Measurements from ENCODE around the gene CSF1.

CSF1 gene

GRCh38 chr1:109866071-109866470 is 44.6 kb upstream of the CSF1 start:
- no peak for DNase-seq (ENCODE audit: extremely low spot score)
- POLR2A ChIA-PET = no interaction called here
- CTCF ChIA-PET = no interaction called here
- TF ChIP-seq PKNOX1 (IDR thresholded peaks at IDR 0.05) (no peak), HDGF (IDR thresholded peaks at IDR 0.05; ENCODE audit: borderline replicate concordance) (no peak), NFRKB (IDR thresholded peaks at IDR 0.05) (no peak), SUZ12 (IDR thresholded peaks at IDR 0.05) (no peak), BHLHE40 (IDR thresholded peaks at IDR 0.05; ENCODE audit: borderline replicate concordance) (no peak), FOXA1 (IDR thresholded peaks at IDR 0.05) (no peak), TARDBP (IDR thresholded peaks at IDR 0.05) (no peak), ELF4 (IDR thresholded peaks at IDR 0.05) (no peak), ZNF384 (IDR thresholded peaks at IDR 0.05) (no peak), LEF1 (IDR thresholded peaks at IDR 0.05; ENCODE audit: borderline replicate concordance) (no peak), L3MBTL2 (conservative IDR thresholded peaks at IDR 0.05) (no peak), ARNT (IDR thresholded peaks at IDR 0.05) (no peak), FOXM1 (IDR thresholded peaks at IDR 0.05; ENCODE audit: borderline replicate concordance) (no peak), CTBP1 (IDR thresholded peaks at IDR 0.05; ENCODE audit: borderline replicate concordance) (no peak), FOXK2 (IDR thresholded peaks at IDR 0.05) (no peak)

GRCh38 chr1:109873278-109874175 is 37.1 kb upstream of the CSF1 start:
- no peak for DNase-seq (ENCODE audit: extremely low spot score)
- ChIA-PET CTCF (no interaction called here), POLR2A (no interaction called here)
- TF ChIP-seq PKNOX1 (IDR thresholded peaks at IDR 0.05) = no peak

- DNase-seq (ENCODE audit: extremely low spot score) = no peak
- POLR2A ChIA-PET = no interaction called here
- CTCF ChIA-PET = no interaction called here
- no peak for TF ChIP-seq FOXK2 (IDR thresholded peaks at IDR 0.05)
Measured at GRCh38 chr1:109874445-109874844, 36.2 kb upstream of the CSF1 start.

GRCh38 chr1:109875874-109876273 is 34.8 kb upstream of the CSF1 start:
- CTCF ChIA-PET = no interaction called here
- TF ChIP-seq FOXA1 (IDR thresholded peaks at IDR 0.05) (no peak), HDGF (IDR thresholded peaks at IDR 0.05; ENCODE audit: borderline replicate concordance) (no peak), L3MBTL2 (conservative IDR thresholded peaks at IDR 0.05) (no peak), NFRKB (IDR thresholded peaks at IDR 0.05) (no peak), BHLHE40 (IDR thresholded peaks at IDR 0.05; ENCODE audit: borderline replicate concordance) (no peak), TARDBP (IDR thresholded peaks at IDR 0.05) (no peak), FOXK2 (IDR thresholded peaks at IDR 0.05) (no peak), ARNT (IDR thresholded peaks at IDR 0.05) (no peak)

GRCh38 chr1:109876617-109877316 is 33.9 kb upstream of the CSF1 start:
- no peak for TF ChIP-seq LEF1 (IDR thresholded peaks at IDR 0.05; ENCODE audit: borderline replicate concordance)
- TF ChIP-seq BHLHE40 (IDR thresholded peaks at IDR 0.05; ENCODE audit: borderline replicate concordance) = no peak
- TF ChIP-seq ZNF384 (IDR thresholded peaks at IDR 0.05) = no peak
- TF ChIP-seq SP1 (IDR thresholded peaks at IDR 0.05) = no peak
- no peak for TF ChIP-seq L3MBTL2 (conservative IDR thresholded peaks at IDR 0.05)
- TF ChIP-seq ELF4 (IDR thresholded peaks at IDR 0.05) = no peak
- no peak for TF ChIP-seq PKNOX1 (IDR thresholded peaks at IDR 0.05)
- no peak for TF ChIP-seq FOXA1 (IDR thresholded peaks at IDR 0.05)
- no peak for TF ChIP-seq CTBP1 (IDR thresholded peaks at IDR 0.05; ENCODE audit: borderline replicate concordance)
- no peak for TF ChIP-seq HDGF (IDR thresholded peaks at IDR 0.05; ENCODE audit: borderline replicate concordance)
- TF ChIP-seq FOXM1 (IDR thresholded peaks at IDR 0.05; ENCODE audit: borderline replicate concordance) = no peak
- DNase-seq (ENCODE audit: extremely low spot score) = no peak
- ChIA-PET CTCF (interaction anchor here (0.7 to 1.1 kb wide), 2 partner anchors 108 to 152 kb away, joined by 3 read pairs; partner anchors contain the start of gene AHCYL1), POLR2A (no interaction called here)

More at GRCh38 chr1:109875874-109876273, 34.8 kb upstream of the CSF1 start:
- POLR2A ChIA-PET = no interaction called here
- no peak for DNase-seq (ENCODE audit: extremely low spot score)

GRCh38 chr1:109877317-109877771 is 33.3 kb upstream of the CSF1 start:
- POLR2A ChIA-PET = no interaction called here
- no peak for DNase-seq (ENCODE audit: extremely low spot score)
- TF ChIP-seq NFRKB (IDR thresholded peaks at IDR 0.05) (no peak), CTBP1 (IDR thresholded peaks at IDR 0.05; ENCODE audit: borderline replicate concordance) (no peak), SP1 (IDR thresholded peaks at IDR 0.05) (no peak), SUZ12 (IDR thresholded peaks at IDR 0.05) (no peak), ELF4 (IDR thresholded peaks at IDR 0.05) (no peak), PKNOX1 (IDR thresholded peaks at IDR 0.05) (no peak), FOXK2 (IDR thresholded peaks at IDR 0.05) (no peak), L3MBTL2 (conservative IDR thresholded peaks at IDR 0.05) (no peak), LEF1 (IDR thresholded peaks at IDR 0.05; ENCODE audit: borderline replicate concordance) (no peak), FOXM1 (IDR thresholded peaks at IDR 0.05; ENCODE audit: borderline replicate concordance) (no peak)
- CTCF ChIA-PET = interaction anchor here (0.7 to 1.1 kb wide), 2 partner anchors 107 to 152 kb away, joined by 3 read pairs; partner anchors contain the start of gene AHCYL1
